ENCODE measurements around the gene PSRC1. TPM values are rescaled to one million over a fixed set of nuclear protein-coding genes. Genes with fewer than 3 reads are reported as not detected.

PSRC1 gene
- total and polyA plus RNA-seq, 5 donors from 2014 or later = 0.14 to 1.0 (median 0.57) TPM

DNA sequence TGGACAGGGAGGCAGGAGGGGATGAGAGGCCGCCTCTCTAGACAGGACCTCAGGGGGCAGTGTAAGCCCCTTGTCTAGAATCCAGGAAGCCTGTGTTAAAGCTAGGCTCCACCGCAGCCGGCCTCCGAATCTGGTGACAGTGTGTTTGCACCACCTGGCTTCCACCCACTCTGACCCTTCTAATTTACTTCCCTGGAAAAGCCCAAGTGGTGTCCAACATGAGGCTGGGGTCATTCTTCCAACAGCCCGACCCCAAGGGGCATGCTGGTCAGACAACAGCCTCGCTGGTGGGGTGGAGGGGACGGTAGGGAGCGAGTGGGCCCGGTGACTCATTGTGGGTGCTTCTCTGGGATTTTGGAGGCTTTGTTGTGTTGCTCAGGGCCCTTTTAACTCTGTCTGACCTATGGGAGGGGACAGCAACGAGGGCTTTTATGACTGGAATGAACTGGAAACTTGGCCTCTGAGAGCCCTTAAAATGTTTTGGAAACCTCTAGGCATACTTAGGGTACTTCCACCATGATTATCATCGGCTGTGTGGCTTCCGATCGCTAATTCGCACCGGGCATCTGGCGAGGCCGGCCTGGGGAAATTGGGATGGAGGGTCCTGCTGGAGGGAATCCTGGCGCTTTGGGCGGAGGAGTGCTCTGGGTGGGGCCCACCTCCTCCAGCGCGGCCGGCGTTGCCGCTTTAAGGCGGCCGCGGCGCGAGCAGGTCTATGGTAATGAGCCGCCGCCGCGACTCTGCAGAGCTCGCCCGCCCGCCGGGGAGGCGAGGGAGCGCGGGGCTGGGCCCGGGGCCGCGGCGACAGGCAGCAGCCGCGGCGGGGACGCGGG lies 33.9 kb downstream of the PSRC1 start, which contains the start of gene CELSR2:
Gene CELSR2, plus strand, starts transcription at position 743 of the 833 bp plus-strand sequence. CDS start 541 bp downstream, outside the sequence.
- Mint-ChIP-seq H3K27ac (peak within 1 kb of the TSS in 1 of 3 donors; percentile 14), H3K9me3 (no peaks in the 10 kb centered on the region), H3K4me1 (peaks cover 0 to 17% (median 4%) of the 10 kb centered on the region in 4 donors), H3K27me3 (peaks cover 29% of the 10 kb centered on the region), H3K36me3 (no peaks in the 10 kb centered on the region), H3K4me3 (peak within 1 kb of the TSS; percentile 39 to 85 (median 72))
- no peaks in the 10 kb centered on the region for H3K9me3 ChIP-seq (ENCODE audit: control insufficient read depth in 2 of 2, low read length in 2 of 2)
- H3K36me3 ChIP-seq (ENCODE audit: control insufficient read depth, insufficient read depth, low read length) = no peaks in the 10 kb centered on the region
- peak; percentile 43 to 76 (median 59) for DNase-seq
- peaks cover 13% of the 10 kb centered on the region for H3K4me1 ChIP-seq (ENCODE audit: control insufficient read depth, insufficient read depth, low read length, poor library complexity, severe bottlenecking)
- peak within 1 kb of the TSS; percentile 13 for H3K4me3 ChIP-seq (ENCODE audit: low read depth, low read length)
- peak; percentile 86 to 90 for ATAC-seq (ENCODE audit: low read depth in 2 of 2)
- peaks cover 8% of the 10 kb centered on the region for H3K27me3 ChIP-seq (ENCODE audit: control insufficient read depth, insufficient read depth, low read length)
- no peak within 1 kb of the TSS for H3K27ac ChIP-seq (ENCODE audit: insufficient read depth, low read length, poor library complexity, severe bottlenecking)

DNA sequence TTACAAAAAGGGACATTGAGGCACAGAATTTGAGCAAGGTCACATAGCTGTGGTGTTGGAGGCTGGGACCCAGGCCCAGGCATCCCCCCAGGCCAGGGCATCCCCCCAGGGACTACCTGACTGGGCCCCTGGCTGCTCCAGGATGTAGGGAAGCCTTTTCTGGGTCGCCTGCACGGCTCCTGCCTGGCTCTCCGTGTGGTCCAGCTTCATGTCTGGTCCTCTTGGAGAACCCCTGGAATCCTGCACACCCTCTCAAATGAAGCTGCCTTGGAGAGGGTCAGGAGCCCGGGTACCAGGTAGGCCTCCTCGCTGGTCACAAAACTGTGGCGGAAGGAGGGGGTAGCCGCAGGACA lies 34.5 kb downstream of the PSRC1 start:
- H3K9me3 Mint-ChIP-seq = no peaks in the 10 kb centered on the region
- Histone ChIP-seq H3K36me3 (ENCODE audit: control insufficient read depth, insufficient read depth, low read length) (no peaks in the 10 kb centered on the region), H3K4me3 (ENCODE audit: low read depth, low read length) (no peak overlapping the region), H3K9me3 (ENCODE audit: control insufficient read depth in 2 of 2, low read length in 2 of 2) (no peaks in the 10 kb centered on the region), H3K27ac (ENCODE audit: insufficient read depth, low read length, poor library complexity, severe bottlenecking) (no peak overlapping the region), H3K4me1 (ENCODE audit: control insufficient read depth, insufficient read depth, low read length, poor library complexity, severe bottlenecking) (peaks cover 13% of the 10 kb centered on the region), H3K27me3 (ENCODE audit: control insufficient read depth, insufficient read depth, low read length) (peaks cover 8% of the 10 kb centered on the region)
- H3K27me3 Mint-ChIP-seq = peaks cover 32% of the 10 kb centered on the region
- no peaks in the 10 kb centered on the region for H3K36me3 Mint-ChIP-seq
- H3K4me3 Mint-ChIP-seq = peak overlapping the region in 1 of 4 donors; percentile 35
- H3K27ac Mint-ChIP-seq = no peak overlapping the region
- DNase-seq (no peak), ATAC-seq (ENCODE audit: low read depth in 2 of 2) (no peak)
- H3K4me1 Mint-ChIP-seq = peaks cover 0 to 17% (median 4%) of the 10 kb centered on the region in 4 donors

DNA sequence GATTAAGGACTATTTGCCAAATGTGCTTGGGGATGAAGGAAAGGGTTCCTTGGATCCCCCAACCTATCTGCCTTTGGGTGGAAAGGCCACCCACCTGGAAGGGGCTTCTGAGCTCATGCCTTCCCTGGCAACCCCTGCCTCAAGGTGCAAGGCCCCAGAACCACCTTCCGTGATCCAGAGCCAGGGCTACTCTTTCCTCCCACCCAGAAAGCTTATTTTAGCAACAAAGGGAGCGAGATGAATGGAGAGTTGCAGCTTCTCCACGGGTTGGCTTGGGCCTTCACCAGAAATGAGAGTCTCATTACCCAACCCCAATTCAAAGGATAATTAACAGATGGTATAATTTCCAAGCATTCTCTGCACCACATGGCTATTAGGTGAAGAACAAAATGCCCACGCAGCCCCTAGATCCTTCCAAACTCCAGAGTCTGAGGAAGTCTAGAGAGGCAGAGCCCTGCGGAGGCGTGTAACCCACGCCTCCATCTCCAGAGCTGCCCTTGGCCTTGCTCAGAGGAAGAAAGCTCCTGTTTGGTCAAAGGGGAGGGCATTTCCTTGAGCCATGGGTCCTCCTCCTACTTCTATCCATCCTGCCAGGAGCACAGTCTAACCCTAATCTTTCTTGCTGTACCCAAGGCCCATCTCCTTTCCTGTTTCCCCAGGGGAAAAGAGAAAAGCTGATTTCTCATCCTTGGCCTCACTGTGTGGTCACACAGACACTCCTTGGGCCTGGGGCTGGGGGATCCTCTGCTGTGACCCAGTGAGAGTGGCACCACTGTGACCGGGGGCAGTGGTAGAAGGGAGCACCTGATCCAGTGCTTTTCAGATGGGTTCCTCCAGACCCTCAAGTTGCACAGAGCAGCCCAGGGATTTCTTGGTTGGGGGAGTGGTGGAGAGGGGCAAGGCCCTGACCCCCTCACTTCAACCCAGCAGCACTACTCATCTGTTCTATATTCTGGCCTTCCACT lies 35.3 kb downstream of the PSRC1 start:
- Histone ChIP-seq H3K27me3 (ENCODE audit: control insufficient read depth, insufficient read depth, low read length) (peaks cover 8% of the 10 kb centered on the region), H3K27ac (ENCODE audit: insufficient read depth, low read length, poor library complexity, severe bottlenecking) (no peak overlapping the region), H3K4me1 (ENCODE audit: control insufficient read depth, insufficient read depth, low read length, poor library complexity, severe bottlenecking) (peaks cover 13% of the 10 kb centered on the region), H3K36me3 (ENCODE audit: control insufficient read depth, insufficient read depth, low read length) (no peaks in the 10 kb centered on the region), H3K9me3 (ENCODE audit: control insufficient read depth in 2 of 2, low read length in 2 of 2) (no peaks in the 10 kb centered on the region), H3K4me3 (ENCODE audit: low read depth, low read length) (no peak overlapping the region)
- peaks cover 0 to 19% (median 3%) of the 10 kb centered on the region in 4 donors for H3K4me1 Mint-ChIP-seq
- no peaks in the 10 kb centered on the region for H3K9me3 Mint-ChIP-seq
- peak overlapping the region in 3 of 4 donors; percentile 27 to 35 (median 35) for H3K4me3 Mint-ChIP-seq
- no peak overlapping the region for H3K27ac Mint-ChIP-seq
- no peaks in the 10 kb centered on the region for H3K36me3 Mint-ChIP-seq
- peaks cover 36% of the 10 kb centered on the region for H3K27me3 Mint-ChIP-seq
- no peak for DNase-seq
- ATAC-seq (ENCODE audit: low read depth in 2 of 2) = no peak

DNA sequence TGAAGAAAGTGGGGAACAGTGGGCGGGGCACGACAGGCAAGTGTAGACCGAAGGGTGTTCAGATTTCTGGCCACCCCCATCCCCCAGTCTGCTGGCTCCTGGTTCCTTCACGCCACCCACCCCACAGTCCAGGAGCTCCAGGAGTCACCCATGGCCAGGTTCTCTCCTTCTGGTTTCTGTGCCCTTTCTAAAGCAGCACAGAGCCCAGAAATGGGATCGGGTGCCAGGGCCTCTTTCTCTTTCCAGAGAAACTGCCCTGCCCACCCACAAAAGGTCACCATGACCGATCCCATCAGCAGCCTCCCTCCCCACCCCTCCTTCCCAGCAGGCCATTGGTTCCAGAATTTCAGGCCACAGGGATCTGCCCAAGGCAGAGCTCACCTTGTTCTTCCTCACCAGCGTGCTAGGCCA lies 36.8 kb downstream of the PSRC1 start:
- ATAC-seq (ENCODE audit: low read depth in 2 of 2) (no peak), DNase-seq (no peak)
- Histone ChIP-seq H3K4me3 (ENCODE audit: low read depth, low read length) (no peak overlapping the region), H3K27ac (ENCODE audit: insufficient read depth, low read length, poor library complexity, severe bottlenecking) (no peak overlapping the region), H3K27me3 (ENCODE audit: control insufficient read depth, insufficient read depth, low read length) (peaks cover 8% of the 10 kb centered on the region), H3K36me3 (ENCODE audit: control insufficient read depth, insufficient read depth, low read length) (no peaks in the 10 kb centered on the region), H3K4me1 (ENCODE audit: control insufficient read depth, insufficient read depth, low read length, poor library complexity, severe bottlenecking) (peaks cover 16% of the 10 kb centered on the region), H3K9me3 (ENCODE audit: control insufficient read depth in 2 of 2, low read length in 2 of 2) (no peaks in the 10 kb centered on the region)
- no peaks in the 10 kb centered on the region for H3K36me3 Mint-ChIP-seq
- no peaks in the 10 kb centered on the region for H3K9me3 Mint-ChIP-seq
- no peak overlapping the region for H3K27ac Mint-ChIP-seq
- H3K27me3 Mint-ChIP-seq = peaks cover 36% of the 10 kb centered on the region
- H3K4me3 Mint-ChIP-seq = no peak overlapping the region
- H3K4me1 Mint-ChIP-seq = peaks cover 0 to 22% (median 9%) of the 10 kb centered on the region in 4 donors

DNA sequence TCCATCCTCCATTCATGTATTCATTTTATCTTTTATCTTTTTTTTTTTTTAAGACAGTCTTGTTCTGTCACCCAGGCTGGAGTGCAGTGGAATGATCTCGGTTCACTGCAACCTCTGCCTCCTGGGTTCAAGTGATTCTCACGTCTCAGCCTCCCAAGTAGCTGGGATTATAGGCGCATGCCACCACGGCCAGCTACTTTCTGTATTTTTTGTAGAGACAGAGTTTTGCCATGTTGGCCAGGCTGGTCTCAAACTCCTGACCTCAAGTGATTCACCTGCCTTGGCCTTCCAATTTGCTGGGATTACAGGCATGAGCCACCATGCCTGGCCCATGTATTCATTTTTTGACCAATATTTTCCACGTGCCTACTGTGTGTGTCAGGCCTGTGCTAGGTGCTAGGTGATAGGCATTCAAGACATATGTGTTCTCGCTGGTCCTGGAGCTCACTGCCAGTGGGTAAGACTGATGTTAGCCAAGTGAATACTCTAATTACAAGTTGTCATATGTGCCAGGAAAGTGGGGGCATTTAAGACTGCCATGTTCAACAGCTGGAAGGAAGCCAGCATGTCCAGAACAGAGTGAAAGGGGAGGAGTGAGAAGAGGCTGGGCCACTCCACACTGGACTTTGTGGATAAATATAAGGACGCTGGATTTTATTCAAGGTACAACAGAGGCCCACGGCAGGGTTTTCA lies 38.9 kb downstream of the PSRC1 start:
- peaks cover 8% of the 10 kb centered on the region for H3K4me1 ChIP-seq (ENCODE audit: control insufficient read depth, insufficient read depth, low read length, poor library complexity, severe bottlenecking)
- H3K27ac ChIP-seq (ENCODE audit: insufficient read depth, low read length, poor library complexity, severe bottlenecking) = no peak overlapping the region
- H3K4me3 ChIP-seq (ENCODE audit: low read depth, low read length) = no peak overlapping the region
- ATAC-seq (ENCODE audit: low read depth in 2 of 2) (no peak), DNase-seq (no peak)
- H3K27me3 Mint-ChIP-seq = peaks cover 22% of the 10 kb centered on the region
- H3K4me3 Mint-ChIP-seq = peak overlapping the region in 1 of 4 donors; percentile 75
- peak overlapping the region in 1 of 3 donors; percentile 73 for H3K27ac Mint-ChIP-seq
- H3K27me3 ChIP-seq (ENCODE audit: control insufficient read depth, insufficient read depth, low read length) = peaks cover 7% of the 10 kb centered on the region
- H3K4me1 Mint-ChIP-seq = peaks cover 0 to 20% (median 8%) of the 10 kb centered on the region in 4 donors
- no peaks in the 10 kb centered on the region for H3K9me3 Mint-ChIP-seq
- peaks cover 5% of the 10 kb centered on the region for H3K36me3 ChIP-seq (ENCODE audit: control insufficient read depth, insufficient read depth, low read length)
- H3K36me3 Mint-ChIP-seq = no peaks in the 10 kb centered on the region
- no peaks in the 10 kb centered on the region for H3K9me3 ChIP-seq (ENCODE audit: control insufficient read depth in 2 of 2, low read length in 2 of 2)

DNA sequence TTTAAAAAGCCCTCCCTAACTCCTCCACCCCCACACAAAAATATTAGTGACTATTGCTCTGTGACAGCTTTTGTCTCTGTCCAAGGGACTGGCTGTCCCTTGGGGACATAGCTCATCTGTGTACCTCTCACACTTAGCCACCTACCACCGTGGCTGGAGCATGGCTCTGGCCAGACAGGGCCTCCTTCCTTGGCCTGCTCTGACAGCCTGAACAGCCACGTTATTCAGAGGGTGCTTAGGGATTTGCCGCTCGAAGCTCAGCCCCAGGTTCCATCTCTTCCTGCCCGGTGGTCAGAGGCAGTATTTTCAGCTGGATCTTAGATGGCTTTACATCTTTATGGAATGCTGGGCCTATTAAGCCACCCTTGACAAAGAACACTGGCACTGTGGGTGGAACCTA lies 39.7 kb downstream of the PSRC1 start:
- Mint-ChIP-seq H3K27ac (no peak overlapping the region), H3K4me1 (peaks cover 0 to 19% (median 7%) of the 10 kb centered on the region in 4 donors), H3K9me3 (no peaks in the 10 kb centered on the region), H3K36me3 (no peaks in the 10 kb centered on the region), H3K27me3 (peaks cover 21% of the 10 kb centered on the region), H3K4me3 (no peak overlapping the region)
- H3K36me3 ChIP-seq (ENCODE audit: control insufficient read depth, insufficient read depth, low read length) = peaks cover 12% of the 10 kb centered on the region
- peaks cover 6% of the 10 kb centered on the region for H3K4me1 ChIP-seq (ENCODE audit: control insufficient read depth, insufficient read depth, low read length, poor library complexity, severe bottlenecking)
- ATAC-seq (ENCODE audit: low read depth in 2 of 2) (no peak), DNase-seq (no peak)
- peaks cover 7% of the 10 kb centered on the region for H3K27me3 ChIP-seq (ENCODE audit: control insufficient read depth, insufficient read depth, low read length)
- H3K4me3 ChIP-seq (ENCODE audit: low read depth, low read length) = no peak overlapping the region
- H3K9me3 ChIP-seq (ENCODE audit: control insufficient read depth in 2 of 2, low read length in 2 of 2) = no peaks in the 10 kb centered on the region
- H3K27ac ChIP-seq (ENCODE audit: insufficient read depth, low read length, poor library complexity, severe bottlenecking) = no peak overlapping the region

DNA sequence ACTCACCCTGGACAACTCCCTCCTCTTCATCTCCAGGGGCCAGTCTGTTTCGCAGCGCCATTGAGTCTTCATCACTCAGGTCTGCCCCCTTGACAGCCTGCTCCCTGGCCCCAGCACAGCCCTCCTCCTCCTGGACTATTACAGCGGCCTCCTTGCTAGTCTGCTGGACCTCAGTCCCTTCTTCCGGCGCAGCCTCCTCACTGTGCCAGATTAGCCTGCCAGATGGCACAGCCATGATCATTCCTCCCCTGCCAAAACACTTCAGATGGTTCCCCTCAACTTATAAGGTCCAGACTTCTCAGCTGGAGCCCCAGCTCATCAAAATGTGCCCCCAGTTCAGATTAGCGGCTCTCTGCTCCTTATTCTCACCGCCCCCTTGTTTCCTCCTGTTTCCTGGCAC lies 40.6 kb downstream of the PSRC1 start:
- no peak for DNase-seq
- Mint-ChIP-seq H3K27me3 (peaks cover 21% of the 10 kb centered on the region), H3K4me1 (peaks cover 0 to 19% (median 7%) of the 10 kb centered on the region in 4 donors), H3K9me3 (no peaks in the 10 kb centered on the region), H3K27ac (peak overlapping the region; percentile 31 to 82 (median 68)), H3K4me3 (peak overlapping the region in 1 of 4 donors; percentile 13), H3K36me3 (no peaks in the 10 kb centered on the region)
- no peaks in the 10 kb centered on the region for H3K9me3 ChIP-seq (ENCODE audit: control insufficient read depth in 2 of 2, low read length in 2 of 2)
- no peak overlapping the region for H3K4me3 ChIP-seq (ENCODE audit: low read depth, low read length)
- ATAC-seq (ENCODE audit: low read depth in 2 of 2) = no peak
- peaks cover 20% of the 10 kb centered on the region for H3K36me3 ChIP-seq (ENCODE audit: control insufficient read depth, insufficient read depth, low read length)
- H3K27ac ChIP-seq (ENCODE audit: insufficient read depth, low read length, poor library complexity, severe bottlenecking) = no peak overlapping the region
- H3K4me1 ChIP-seq (ENCODE audit: control insufficient read depth, insufficient read depth, low read length, poor library complexity, severe bottlenecking) = peaks cover 6% of the 10 kb centered on the region
- peaks cover 7% of the 10 kb centered on the region for H3K27me3 ChIP-seq (ENCODE audit: control insufficient read depth, insufficient read depth, low read length)
